Heart left ventricle (tissue), 13 donors: ENCODE results near the gene C2CD4C.

ENCODE experiments used
- POLR2A ChIP-seq, 2 donors: fragments of 450-650 bp; IDR thresholded peaks; one replicate each; pipeline ENCODE4 v1.6.1; 2017; ENCODE audit warnings: antibody characterized with exemption in 2 of 2, mild to moderate bottlenecking in 2 of 2, moderate library complexity in 2 of 2
- TF ChIP-seq, protein P1 (sequence below), 12 donors: fragments of 200-600 bp; sonication (generic) in 4 of 12; IDR thresholded peaks; one replicate each; pipeline versions ENCODE4 v1.5.0 to v1.8.0; 2018 to 2022; ENCODE audit warnings: antibody characterized with exemption in 12 of 12, mild to moderate bottlenecking in 5 of 12
- donor health status: ischemic (EF 13 %, LVEDD 7.1; RV severe dilation, severe dysfunction).
- donor health status: DM: no; HTN: yes; CAD: no.
- donor health status: DM: no; HTN: no; CAD: no.
- donor health status: ischemic (EF 25% LVEDD 6.9; RV normal size, moderate dysfunction).
- donor health status: ischemic (EF 25% LVEDD 5.7; RV mildly dilated, moderate dysfunction).
- donor health status: ischemic (EF 35%, LVEDD 5.7; RV mildly dilated, moderate dysfunction).
- donor health status: nonischemic (EF 11% LVEDD 7.7; RV severe dilation, severe dysfunction).
- donor health status: DM: yes; HTN: yes; CAD: no.
- donor health status: PGD.
- donor health status: ischemic (EF 29% LVEDD 5.4; RV normal size, mild dysfunction).
- donor health status: nonischemic (EF 23%, LVEDD 6.1; RV moderate dilation, normal function).

- TF ChIP-seq, protein P1, sequence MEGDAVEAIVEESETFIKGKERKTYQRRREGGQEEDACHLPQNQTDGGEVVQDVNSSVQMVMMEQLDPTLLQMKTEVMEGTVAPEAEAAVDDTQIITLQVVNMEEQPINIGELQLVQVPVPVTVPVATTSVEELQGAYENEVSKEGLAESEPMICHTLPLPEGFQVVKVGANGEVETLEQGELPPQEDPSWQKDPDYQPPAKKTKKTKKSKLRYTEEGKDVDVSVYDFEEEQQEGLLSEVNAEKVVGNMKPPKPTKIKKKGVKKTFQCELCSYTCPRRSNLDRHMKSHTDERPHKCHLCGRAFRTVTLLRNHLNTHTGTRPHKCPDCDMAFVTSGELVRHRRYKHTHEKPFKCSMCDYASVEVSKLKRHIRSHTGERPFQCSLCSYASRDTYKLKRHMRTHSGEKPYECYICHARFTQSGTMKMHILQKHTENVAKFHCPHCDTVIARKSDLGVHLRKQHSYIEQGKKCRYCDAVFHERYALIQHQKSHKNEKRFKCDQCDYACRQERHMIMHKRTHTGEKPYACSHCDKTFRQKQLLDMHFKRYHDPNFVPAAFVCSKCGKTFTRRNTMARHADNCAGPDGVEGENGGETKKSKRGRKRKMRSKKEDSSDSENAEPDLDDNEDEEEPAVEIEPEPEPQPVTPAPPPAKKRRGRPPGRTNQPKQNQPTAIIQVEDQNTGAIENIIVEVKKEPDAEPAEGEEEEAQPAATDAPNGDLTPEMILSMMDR (IDR thresholded peaks at IDR 0.05): no peak
- TF ChIP-seq POLR2A (IDR thresholded peaks at IDR 0.05): no peak
These were observed 38.2 kb downstream of the C2CD4C start for GRCh38 chr19:370641-371330.
